K562 (cell line): ENCODE data around the gene BCCIP. TPM values are rescaled to one million over a fixed set of nuclear protein-coding genes. Genes with fewer than 3 reads are reported as not detected.

Experiments
- microRNA counts: library from miRNA; unstranded; fragments of <30 nt; microRNA quantifications from one replicate; lab custom pipeline; 2016
- microRNA-seq: library from miRNA; unstranded; fragments of <30 nt; microRNA quantifications from one replicate; pipeline ENCODE4, GENCODE V29; 2018; ENCODE audit warnings: borderline microRNAs expressed
- polyA plus RNA-seq, 8 experiments: library from polyadenylated mRNA; depleted of rRNA in 4 of 8; stranded (reverse) in 5 of 8; unstranded in 3 of 8; fragments of >200 nt; fragmentation: Nextera tagmentation in 2 of 8; fragmentation: Illumina TruSeq in 1 of 8; extraction: Ambion mirVana in 2 of 8; extraction: Trizol in 1 of 8; gene quantifications; 2 replicates each; pipeline versions ENCODE4 v1.2.1 to v1.2.3, GENCODE V29; 2011 to 2014; ENCODE audit warnings: inconsistent platforms in 1 of 8, missing spikeins in 1 of 8
- small RNA-seq: library from RNA; depleted of rRNA; stranded (forward); fragments of <200 nt; gene quantifications from one replicate; pipeline ENCODE3, GENCODE V24; 2014
- total RNA-seq, 7 experiments: library from RNA; depleted of rRNA in 6 of 7; stranded (reverse); fragments of >200 nt in 6 of 7; fragmentation: Illumina TruSeq in 2 of 7; extraction: Trizol in 2 of 7; gene quantifications; 2 replicates each; pipeline versions ENCODE4 v1.2.1 to v1.2.3, GENCODE V29; 2011 to 2021; ENCODE audit warnings: low replicate concordance in 1 of 7

Gene BCCIP
- total and polyA plus RNA-seq, 9 of the 15 experiments (the other 6 are each of a cell fraction or from before 2014, with no cell fraction given), result 95.1 to 204 (median 163) TPM

MicroRNA genes within 50 kb of the gene (microRNA counts, 767-probe panel; counts per million panel counts)
- microRNA hsa-miR-4484 (lab: Ali Mortazavi, UCI), result not detected

Small RNA genes within 50 kb of the gene (microRNA-seq; reads per million reads assigned to microRNA genes)
- gene MIR4484, result 18.4 reads per million, percentile 64 among the genes with 10 or more reads in this experiment

Small RNA genes within 50 kb of the gene (small RNA-seq; reads per million reads assigned to genes)
- gene MIR4484 (not detected), gene RF00017 (not detected)

Other genes with a start within 250 kb of the BCCIP start
- not detected in 2 replicates for gene TEX36, start 140.4 kb upstream of the BCCIP start, total RNA-seq (2014; rRNA removed)
- gene TEX36, start 140.4 kb upstream of the BCCIP start, total RNA-seq (2014; rRNA removed; fragmentation: Illumina TruSeq; extraction: Trizol), result not detected in 2 replicates
- not detected in 2 replicates for gene TEX36, start 140.4 kb upstream of the BCCIP start, total RNA-seq (2015; rRNA removed; fragmentation: Illumina TruSeq; extraction: Trizol)
- not detected in 2 replicates for gene TEX36, start 140.4 kb upstream of the BCCIP start, total RNA-seq (2021)
- gene TEX36, start 140.4 kb upstream of the BCCIP start, polyA plus RNA-seq (2011; rRNA removed), result not detected in 2 replicates
- 0.15 TPM in 1 of 2 replicates, not detected in the other for gene TEX36, start 140.4 kb upstream of the BCCIP start, polyA plus RNA-seq (2014; fragmentation: Illumina TruSeq; extraction: Trizol)
- under 1 TPM in 1 of 2 experiments, not detected in 1; 0.10 TPM for gene TEX36, start 140.4 kb upstream of the BCCIP start, polyA plus RNA-seq (2014; fragmentation: Nextera tagmentation; extraction: Ambion mirVana)
- 0.82 TPM in 1 of 2 replicates, not detected in the other for gene TEX36, start 140.4 kb upstream of the BCCIP start, polyA plus RNA-seq (2014; rRNA removed)
- gene EDRF1, start 103.8 kb upstream of the BCCIP start, total RNA-seq (2014; rRNA removed), result 14.9 and 16.8 TPM in 2 replicates
- gene EDRF1, start 103.8 kb upstream of the BCCIP start, total RNA-seq (2014; rRNA removed; fragmentation: Illumina TruSeq; extraction: Trizol), result 22.9 and 23.8 TPM in 2 replicates
- 23.8 and 24.0 TPM in 2 replicates for gene EDRF1, start 103.8 kb upstream of the BCCIP start, total RNA-seq (2015; rRNA removed; fragmentation: Illumina TruSeq; extraction: Trizol)
- gene EDRF1, start 103.8 kb upstream of the BCCIP start, total RNA-seq (2021), result 18.6 and 18.9 TPM in 2 replicates
- gene EDRF1, start 103.8 kb upstream of the BCCIP start, polyA plus RNA-seq (2011; rRNA removed), result 23.9 and 26.0 TPM in 2 replicates
- 17.1 and 18.5 TPM in 2 replicates for gene EDRF1, start 103.8 kb upstream of the BCCIP start, polyA plus RNA-seq (2014; fragmentation: Illumina TruSeq; extraction: Trizol)
- gene EDRF1, start 103.8 kb upstream of the BCCIP start, polyA plus RNA-seq (2014; fragmentation: Nextera tagmentation; extraction: Ambion mirVana), result 1 to 10 TPM; 7.6 to 9.9 TPM
- 24.0 and 24.8 TPM in 2 replicates for gene EDRF1, start 103.8 kb upstream of the BCCIP start, polyA plus RNA-seq (2014; rRNA removed)
- gene MMP21, start 47.7 kb upstream of the BCCIP start, total RNA-seq (2014; rRNA removed), result not detected in 2 replicates
- gene MMP21, start 47.7 kb upstream of the BCCIP start, total RNA-seq (2014; rRNA removed; fragmentation: Illumina TruSeq; extraction: Trizol), result not detected in 2 replicates
- gene MMP21, start 47.7 kb upstream of the BCCIP start, total RNA-seq (2015; rRNA removed; fragmentation: Illumina TruSeq; extraction: Trizol), result not detected in 2 replicates
- not detected in 2 replicates for gene MMP21, start 47.7 kb upstream of the BCCIP start, total RNA-seq (2021)
- gene MMP21, start 47.7 kb upstream of the BCCIP start, polyA plus RNA-seq (2011; rRNA removed), result not detected in 2 replicates
- not detected in 2 replicates for gene MMP21, start 47.7 kb upstream of the BCCIP start, polyA plus RNA-seq (2014; fragmentation: Illumina TruSeq; extraction: Trizol)
- not detected for gene MMP21, start 47.7 kb upstream of the BCCIP start, polyA plus RNA-seq (2014; fragmentation: Nextera tagmentation; extraction: Ambion mirVana)
- not detected in 2 replicates for gene MMP21, start 47.7 kb upstream of the BCCIP start, polyA plus RNA-seq (2014; rRNA removed)
- 31.3 and 32.3 TPM in 2 replicates for gene UROS, start 288 bp upstream of the BCCIP start, total RNA-seq (2014; rRNA removed)
- gene UROS, start 288 bp upstream of the BCCIP start, total RNA-seq (2014; rRNA removed; fragmentation: Illumina TruSeq; extraction: Trizol), result 34.6 and 38.2 TPM in 2 replicates
- 21.5 and 22.2 TPM in 2 replicates for gene UROS, start 288 bp upstream of the BCCIP start, total RNA-seq (2015; rRNA removed; fragmentation: Illumina TruSeq; extraction: Trizol)
- 31.9 and 32.8 TPM in 2 replicates for gene UROS, start 288 bp upstream of the BCCIP start, total RNA-seq (2021)
- gene UROS, start 288 bp upstream of the BCCIP start, polyA plus RNA-seq (2011; rRNA removed), result 28.8 and 39.1 TPM in 2 replicates
- gene UROS, start 288 bp upstream of the BCCIP start, polyA plus RNA-seq (2014; fragmentation: Illumina TruSeq; extraction: Trizol), result 32.1 and 34.6 TPM in 2 replicates
- gene UROS, start 288 bp upstream of the BCCIP start, polyA plus RNA-seq (2014; fragmentation: Nextera tagmentation; extraction: Ambion mirVana), result 1 to 10 TPM; 6.4 to 9.6 TPM
- 32.8 and 34.5 TPM in 2 replicates for gene UROS, start 288 bp upstream of the BCCIP start, polyA plus RNA-seq (2014; rRNA removed)
- 14.8 and 15.8 TPM in 2 replicates for gene DHX32, start 57.7 kb downstream of the BCCIP start, total RNA-seq (2014; rRNA removed)
- gene DHX32, start 57.7 kb downstream of the BCCIP start, total RNA-seq (2014; rRNA removed; fragmentation: Illumina TruSeq; extraction: Trizol), result 20.5 and 22.6 TPM in 2 replicates
- gene DHX32, start 57.7 kb downstream of the BCCIP start, total RNA-seq (2015; rRNA removed; fragmentation: Illumina TruSeq; extraction: Trizol), result 16.5 and 17.5 TPM in 2 replicates
- 20.2 and 21.7 TPM in 2 replicates for gene DHX32, start 57.7 kb downstream of the BCCIP start, total RNA-seq (2021)
- gene DHX32, start 57.7 kb downstream of the BCCIP start, polyA plus RNA-seq (2011; rRNA removed), result 12.6 and 23.5 TPM in 2 replicates
- 15.6 and 16.0 TPM in 2 replicates for gene DHX32, start 57.7 kb downstream of the BCCIP start, polyA plus RNA-seq (2014; fragmentation: Illumina TruSeq; extraction: Trizol)
- gene DHX32, start 57.7 kb downstream of the BCCIP start, polyA plus RNA-seq (2014; fragmentation: Nextera tagmentation; extraction: Ambion mirVana), result 1 to 10 TPM; 5.8 to 6.2 TPM
- 12.9 and 18.0 TPM in 2 replicates for gene DHX32, start 57.7 kb downstream of the BCCIP start, polyA plus RNA-seq (2014; rRNA removed)
- gene FANK1, start 73.0 kb downstream of the BCCIP start, total RNA-seq (2014; rRNA removed), result 0.18 and 0.29 TPM in 2 replicates
- gene FANK1, start 73.0 kb downstream of the BCCIP start, total RNA-seq (2014; rRNA removed; fragmentation: Illumina TruSeq; extraction: Trizol), result 0.38 and 0.55 TPM in 2 replicates
- gene FANK1, start 73.0 kb downstream of the BCCIP start, total RNA-seq (2015; rRNA removed; fragmentation: Illumina TruSeq; extraction: Trizol), result 0.41 and 0.87 TPM in 2 replicates
- 0.22 and 0.51 TPM in 2 replicates for gene FANK1, start 73.0 kb downstream of the BCCIP start, total RNA-seq (2021)
- gene FANK1, start 73.0 kb downstream of the BCCIP start, polyA plus RNA-seq (2011; rRNA removed), result 0.74 and 0.93 TPM in 2 replicates
- 0.35 and 0.48 TPM in 2 replicates for gene FANK1, start 73.0 kb downstream of the BCCIP start, polyA plus RNA-seq (2014; fragmentation: Illumina TruSeq; extraction: Trizol)
- under 1 TPM in 1 of 2 experiments, not detected in 1; 0.11 TPM for gene FANK1, start 73.0 kb downstream of the BCCIP start, polyA plus RNA-seq (2014; fragmentation: Nextera tagmentation; extraction: Ambion mirVana)
- gene FANK1, start 73.0 kb downstream of the BCCIP start, polyA plus RNA-seq (2014; rRNA removed), result 0.86 and 2.3 TPM in 2 replicates